Measurements from ENCODE around the gene ABLIM3. TPM values are rescaled to one million over a fixed set of nuclear protein-coding genes. Genes with fewer than 3 reads are reported as not detected.

The ABLIM3 gene
- total and polyA plus RNA-seq, 4 experiments from 2014 or later, result not detected

DNA sequence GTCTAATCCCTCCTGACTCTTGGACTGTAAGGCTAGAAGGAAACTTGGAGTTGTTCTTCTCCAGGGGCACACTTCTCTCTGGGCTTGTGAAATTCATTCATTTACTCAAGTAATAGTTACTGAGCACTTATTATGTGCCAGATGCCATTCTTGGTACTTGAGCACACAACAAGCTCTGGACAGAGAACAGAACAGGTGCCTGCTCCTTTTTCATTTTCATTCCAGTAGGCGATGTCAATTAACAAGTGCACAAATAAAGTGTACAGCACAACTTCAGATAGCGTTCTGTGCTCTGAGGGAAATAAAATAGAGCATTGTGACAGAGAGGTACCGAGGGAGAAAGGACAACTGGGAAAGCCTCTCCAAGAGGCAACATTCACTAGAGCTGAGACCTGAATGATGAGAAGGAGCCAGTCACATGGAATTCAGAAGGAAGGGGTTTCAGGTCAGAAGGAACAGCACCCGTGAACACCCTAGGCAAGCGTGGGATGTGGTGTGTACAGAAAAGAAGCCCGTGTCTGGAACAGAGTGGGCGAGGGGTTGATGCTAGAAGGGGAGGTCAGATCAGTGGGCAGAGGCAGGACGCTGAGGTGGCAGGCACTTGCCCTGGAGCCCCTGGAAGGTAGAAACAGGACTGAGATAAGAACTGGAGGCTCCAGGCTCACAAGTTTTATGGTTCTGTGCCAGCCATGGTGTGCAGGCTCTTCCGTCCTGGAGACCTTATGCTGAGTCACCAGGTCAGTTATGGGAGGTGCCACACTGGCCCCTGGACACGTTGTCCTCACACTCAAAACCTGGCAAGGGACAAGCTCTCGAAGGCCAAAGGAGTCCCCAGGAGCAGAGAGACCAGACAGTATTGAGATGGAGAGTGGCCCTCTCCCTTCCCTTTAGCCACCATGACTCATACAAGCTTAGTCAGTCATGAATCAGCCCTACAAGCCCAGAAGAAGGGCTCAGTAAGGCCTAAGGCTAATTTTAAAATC is 7.2 kb upstream of the ABLIM3 start:
- no peak overlapping the region for H3K27ac ChIP-seq (ENCODE audit: low read depth, low read length)
- no peaks in the 10 kb centered on the region for H3K4me1 Mint-ChIP-seq
- no peak overlapping the region for H3K27ac Mint-ChIP-seq
- H3K4me3 Mint-ChIP-seq, result no peak overlapping the region
- H3K9me3 ChIP-seq (ENCODE audit: control insufficient read depth in 1 of 2, low read length in 2 of 2), result no peaks in the 10 kb centered on the region
- intact Hi-C loops (cut with micrococcal nuclease), result no loop called here
- DNase-seq, result no peak
- H3K4me1 ChIP-seq (ENCODE audit: insufficient read depth, low read length), result no peaks in the 10 kb centered on the region
- no peaks in the 10 kb centered on the region for H3K36me3 ChIP-seq (ENCODE audit: insufficient read depth, low read length)
- H3K27me3 Mint-ChIP-seq, result peaks cover 26 to 31% of the 10 kb centered on the region in 2 donors
- POLR2A ChIA-PET (ENCODE audit: partially characterized antibody), result no interaction called here
- no peak overlapping the region for H3K4me3 ChIP-seq (ENCODE audit: low read length in 2 of 2)
- CTCF ChIA-PET (ENCODE audit: partially characterized antibody), result interaction anchor here (1.5 kb wide), 1 partner anchor 131 kb away, joined by 6 read pairs; no protein-coding TSS in a partner anchor
- no peaks in the 10 kb centered on the region for H3K9me3 Mint-ChIP-seq
- H3K36me3 Mint-ChIP-seq, result no peaks in the 10 kb centered on the region
- no peaks in the 10 kb centered on the region for H3K27me3 ChIP-seq (ENCODE audit: insufficient read depth, low read length)

DNA sequence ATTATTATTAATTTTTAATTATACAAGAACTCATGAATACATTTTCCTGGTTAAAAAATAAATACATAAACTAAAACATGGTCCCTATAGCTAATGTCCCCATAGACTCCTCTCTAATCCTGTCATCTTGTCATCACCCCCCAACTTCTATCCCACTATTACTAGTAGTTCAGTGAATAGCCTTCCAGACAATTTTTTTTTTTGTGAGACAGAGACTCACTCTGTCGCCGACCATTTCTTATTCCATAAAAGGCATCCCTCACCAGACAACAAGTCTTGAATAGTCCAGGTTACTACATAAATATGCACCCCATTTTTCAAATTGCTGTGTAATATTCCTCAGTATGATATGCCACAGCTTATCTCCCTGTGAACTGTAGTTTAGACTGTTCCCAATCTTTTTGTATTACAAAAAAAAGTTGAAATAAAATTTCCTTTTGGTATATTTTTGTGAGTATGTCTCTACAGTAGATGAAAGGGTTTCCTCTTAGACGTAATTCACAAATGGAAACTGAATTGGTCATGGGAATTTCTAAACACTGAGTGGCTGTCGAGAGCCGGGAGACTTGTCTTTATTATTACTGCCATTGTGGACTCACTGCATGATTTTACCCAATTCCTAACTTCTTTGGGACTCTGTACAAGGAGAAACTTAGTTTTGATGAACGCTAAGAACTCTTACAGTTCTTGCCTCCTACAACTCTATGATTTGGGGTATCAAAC is 6.4 kb upstream of the ABLIM3 start:
- H3K4me1 Mint-ChIP-seq, result no peaks in the 10 kb centered on the region
- no peak overlapping the region for H3K27ac Mint-ChIP-seq
- DNase-seq, result no peak
- no peaks in the 10 kb centered on the region for H3K4me1 ChIP-seq (ENCODE audit: insufficient read depth, low read length)
- H3K9me3 ChIP-seq (ENCODE audit: control insufficient read depth in 1 of 2, low read length in 2 of 2), result no peaks in the 10 kb centered on the region
- POLR2A ChIA-PET (ENCODE audit: partially characterized antibody), result no interaction called here
- CTCF ChIA-PET (ENCODE audit: partially characterized antibody), result interaction anchor here (1.5 to 10.3 kb wide), 3 partner anchors 127 to 134 kb away, joined by 6 to 190 read pairs (median 13); no protein-coding TSS in a partner anchor
- H3K27me3 ChIP-seq (ENCODE audit: insufficient read depth, low read length), result no peaks in the 10 kb centered on the region
- no peak overlapping the region for H3K27ac ChIP-seq (ENCODE audit: low read depth, low read length)
- intact Hi-C loops (cut with micrococcal nuclease), result no loop called here
- no peaks in the 10 kb centered on the region for H3K36me3 ChIP-seq (ENCODE audit: insufficient read depth, low read length)
- H3K36me3 Mint-ChIP-seq, result no peaks in the 10 kb centered on the region
- H3K4me3 Mint-ChIP-seq, result no peak overlapping the region
- peaks cover 24 to 28% of the 10 kb centered on the region in 2 donors for H3K27me3 Mint-ChIP-seq
- no peaks in the 10 kb centered on the region for H3K9me3 Mint-ChIP-seq
- no peak overlapping the region for H3K4me3 ChIP-seq (ENCODE audit: low read length in 2 of 2)

DNA sequence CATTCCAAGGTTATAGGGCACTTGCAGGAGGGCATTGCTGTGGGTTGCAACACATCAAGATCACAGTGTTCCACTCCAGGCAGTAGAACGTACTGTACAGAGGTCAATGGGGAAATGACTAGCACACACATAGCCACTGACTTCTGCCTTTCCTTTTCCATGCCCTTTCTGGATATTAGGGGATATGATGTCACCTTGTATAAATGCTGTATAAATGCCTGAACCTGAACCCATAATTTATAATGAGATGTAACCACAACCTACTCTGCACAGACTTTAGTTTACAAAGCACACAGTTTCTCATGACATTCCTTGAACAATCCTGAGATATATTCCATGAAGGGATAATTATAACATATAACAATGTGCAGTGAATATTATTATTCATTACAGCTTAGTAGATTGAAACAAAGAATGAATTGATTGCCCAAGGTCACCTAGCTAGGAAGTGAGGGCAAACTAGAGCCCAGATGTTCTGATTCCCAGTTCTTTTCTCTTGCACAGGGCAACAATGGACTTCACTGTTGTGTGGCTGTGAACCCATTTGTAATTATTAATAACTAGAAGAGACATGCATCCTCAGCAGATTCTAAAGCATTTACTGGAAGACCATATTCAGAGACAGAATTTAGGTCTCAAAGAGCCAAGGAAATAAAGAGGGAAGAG is 5.6 kb upstream of the ABLIM3 start:
- no peak overlapping the region for H3K27ac ChIP-seq (ENCODE audit: low read depth, low read length)
- no peaks in the 10 kb centered on the region for H3K36me3 ChIP-seq (ENCODE audit: insufficient read depth, low read length)
- no peaks in the 10 kb centered on the region for H3K27me3 ChIP-seq (ENCODE audit: insufficient read depth, low read length)
- H3K4me1 ChIP-seq (ENCODE audit: insufficient read depth, low read length), result no peaks in the 10 kb centered on the region
- DNase-seq, result no peak
- CTCF ChIA-PET (ENCODE audit: partially characterized antibody), result interaction anchor here (1.2 to 10.3 kb wide), 3 partner anchors 126 to 405 kb away, joined by 4 to 190 read pairs (median 13); no protein-coding TSS in a partner anchor
- Mint-ChIP-seq H3K9me3 (no peaks in the 10 kb centered on the region), H3K4me1 (peaks cover 0 to under 1% (median 0%) of the 10 kb centered on the region in 4 donors), H3K4me3 (no peak overlapping the region), H3K27me3 (peaks cover 21 to 27% of the 10 kb centered on the region in 2 donors), H3K36me3 (no peaks in the 10 kb centered on the region), H3K27ac (no peak overlapping the region)
- H3K9me3 ChIP-seq (ENCODE audit: control insufficient read depth in 1 of 2, low read length in 2 of 2), result no peaks in the 10 kb centered on the region
- H3K4me3 ChIP-seq (ENCODE audit: low read length in 2 of 2), result no peak overlapping the region
- POLR2A ChIA-PET (ENCODE audit: partially characterized antibody), result no interaction called here
- intact Hi-C loops (cut with micrococcal nuclease), result no loop called here

DNA sequence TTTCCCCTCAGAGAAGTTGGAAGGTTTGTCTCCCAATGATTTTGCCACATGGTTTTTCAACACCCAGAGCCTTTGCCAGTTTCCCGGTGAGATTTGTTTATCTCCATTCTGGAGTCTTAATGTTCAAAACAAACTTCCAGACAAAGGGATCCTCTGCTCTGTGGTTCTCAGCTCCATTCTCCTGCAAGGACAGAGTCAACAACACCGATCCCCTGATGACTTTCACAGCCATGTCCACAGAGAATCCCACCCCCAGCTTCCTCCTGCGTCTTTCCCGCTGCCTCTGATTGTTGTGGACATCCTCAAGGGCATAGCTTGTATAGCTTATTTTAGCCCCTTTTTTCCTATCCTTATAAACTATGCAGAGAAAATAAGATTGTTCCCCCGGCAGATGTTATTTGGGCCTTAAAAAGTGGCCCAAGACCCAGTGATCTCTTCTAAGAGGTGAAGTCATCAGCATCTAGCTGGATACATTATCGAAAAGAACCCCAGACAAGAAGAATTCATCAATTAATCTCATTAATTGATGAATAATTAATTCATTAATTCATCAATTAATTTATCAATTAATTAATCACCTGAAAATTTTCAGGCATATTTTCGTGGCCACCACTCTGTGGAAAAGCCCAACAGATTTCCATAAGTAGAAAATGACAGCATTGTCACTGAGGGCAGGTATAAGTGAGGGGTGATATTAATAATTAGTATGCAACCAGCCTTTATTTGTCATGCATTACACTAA is 2.9 kb upstream of the ABLIM3 start:
- Mint-ChIP-seq H3K4me3 (no peak overlapping the region), H3K36me3 (no peaks in the 10 kb centered on the region), H3K27me3 (peaks cover 12 to 18% of the 10 kb centered on the region in 2 donors), H3K27ac (no peak overlapping the region), H3K4me1 (peaks cover 0 to 5% (median under 1%) of the 10 kb centered on the region in 4 donors), H3K9me3 (no peaks in the 10 kb centered on the region)
- H3K27me3 ChIP-seq (ENCODE audit: insufficient read depth, low read length), result no peaks in the 10 kb centered on the region
- H3K4me3 ChIP-seq (ENCODE audit: low read length in 2 of 2), result no peak overlapping the region
- peaks cover 10% of the 10 kb centered on the region for H3K4me1 ChIP-seq (ENCODE audit: insufficient read depth, low read length)
- no peak overlapping the region for H3K27ac ChIP-seq (ENCODE audit: low read depth, low read length)
- intact Hi-C loops (cut with micrococcal nuclease), result no loop called here
- no peaks in the 10 kb centered on the region for H3K9me3 ChIP-seq (ENCODE audit: control insufficient read depth in 1 of 2, low read length in 2 of 2)
- ChIA-PET CTCF (ENCODE audit: partially characterized antibody) (interaction anchor here (1.0 to 10.3 kb wide), 5 partner anchors 15 to 131 kb away, joined by 3 to 190 read pairs (median 4); no protein-coding TSS in a partner anchor), POLR2A (ENCODE audit: partially characterized antibody) (interaction anchor here (1.3 kb wide), 1 partner anchor 102 kb away, joined by 4 read pairs; no protein-coding TSS in a partner anchor)
- no peak for DNase-seq
- no peaks in the 10 kb centered on the region for H3K36me3 ChIP-seq (ENCODE audit: insufficient read depth, low read length)

DNA sequence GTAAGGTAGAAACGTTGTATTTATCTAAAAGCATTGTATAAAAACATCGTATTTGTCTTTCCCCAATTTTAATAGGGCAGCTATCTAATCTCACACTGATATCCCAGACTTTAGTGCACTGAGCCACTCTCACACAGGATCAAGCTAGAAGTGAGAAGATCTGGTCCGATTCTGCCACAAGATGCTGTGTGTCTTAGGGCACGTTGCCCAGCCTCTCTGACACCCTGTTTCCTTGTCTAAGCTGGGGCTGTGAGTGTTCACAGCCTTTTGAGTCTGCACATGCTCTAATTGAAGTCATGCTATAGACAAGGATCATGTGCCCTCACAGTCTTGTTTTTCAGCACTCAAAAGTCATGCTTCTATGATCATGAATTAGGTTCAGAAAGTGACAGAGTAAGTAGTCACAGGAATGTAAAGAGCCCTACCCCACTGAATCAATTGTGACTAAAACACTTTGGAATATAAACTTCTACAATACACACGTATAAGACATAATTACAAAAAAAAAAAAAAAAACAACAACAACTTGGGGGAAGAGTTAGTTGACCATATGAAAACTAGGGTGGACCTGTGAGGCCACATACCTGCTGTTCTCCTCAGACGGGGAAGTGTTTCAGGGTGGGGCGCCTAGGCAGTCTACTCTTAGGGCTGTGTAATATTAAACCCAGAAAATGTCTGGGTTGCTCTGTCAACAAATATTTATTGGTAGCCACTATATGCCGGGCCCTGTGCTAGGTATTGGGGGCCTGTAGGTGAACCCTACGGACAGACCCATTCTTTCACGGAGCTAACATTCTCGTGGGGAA is 893 bp upstream of the ABLIM3 start:
- peak overlapping the region in 5 of 8 donors; percentile 16 to 76 (median 55) for H3K4me3 Mint-ChIP-seq

More for the DNA sequence above, 893 bp upstream of the ABLIM3 start:
- no peaks in the 10 kb centered on the region for H3K9me3 ChIP-seq (ENCODE audit: control insufficient read depth in 1 of 2, low read length in 2 of 2)
- intact Hi-C loops (cut with micrococcal nuclease), result loop anchor here (1.0 to 10.0 kb wide), 4 partner anchors 124 to 424 kb away; no protein-coding TSS in a partner anchor
- POLR2A ChIA-PET (ENCODE audit: partially characterized antibody), result no interaction called here
- H3K4me3 ChIP-seq (ENCODE audit: low read length in 2 of 2), result no peak overlapping the region
- Mint-ChIP-seq H3K36me3 (no peaks in the 10 kb centered on the region), H3K4me1 (peaks cover 0 to 5% (median under 1%) of the 10 kb centered on the region in 4 donors), H3K27ac (peak overlapping the region in 2 of 7 donors; percentile 36 to 51), H3K27me3 (peaks cover 9 to 12% of the 10 kb centered on the region in 2 donors), H3K9me3 (no peaks in the 10 kb centered on the region)
- no peak overlapping the region for H3K27ac ChIP-seq (ENCODE audit: low read depth, low read length)
- CTCF ChIA-PET (ENCODE audit: partially characterized antibody), result interaction anchor here (1.1 to 10.3 kb wide), 14 partner anchors 9 to 232 kb away, joined by 3 to 190 read pairs (median 8); partner anchors contain the start of gene PCYOX1L
- peaks cover 10% of the 10 kb centered on the region for H3K4me1 ChIP-seq (ENCODE audit: insufficient read depth, low read length)
- no peak for DNase-seq
- H3K36me3 ChIP-seq (ENCODE audit: insufficient read depth, low read length), result no peaks in the 10 kb centered on the region
- no peaks in the 10 kb centered on the region for H3K27me3 ChIP-seq (ENCODE audit: insufficient read depth, low read length)

All from CD4-positive, alpha-beta memory T cell (primary cell).